ENCODE measurements around the gene LYSMD4.

LYSMD4 gene

GRCh38 chr15:99707473-99708270, 25.6 kb downstream of the LYSMD4 start:
- Histone ChIP-seq H3K27me3 (ENCODE audit: control insufficient read depth, insufficient read depth, low read length, poor library complexity, severe bottlenecking) (no peaks in the 10 kb centered on the region), H3K4me3 (ENCODE audit: insufficient read depth, low read depth, low read length) (no peak overlapping the region), H3K36me3 (ENCODE audit: control insufficient read depth, insufficient read depth, low read length) (peaks cover 6% of the 10 kb centered on the region), H3K27ac (ENCODE audit: insufficient read depth, low read depth, low read length, poor library complexity, severe bottlenecking) (no peak overlapping the region), H3K4me1 (ENCODE audit: control insufficient read depth, insufficient read depth, low read length) (no peaks in the 10 kb centered on the region), H3K9me3 (ENCODE audit: control insufficient read depth, low read length) (no peaks in the 10 kb centered on the region)
- 89 to 90% methylated on average over 11 of the region's 11 CpGs for WGBS, 2 experiments

GRCh38 chr15:99706557-99707303, 26.5 kb downstream of the LYSMD4 start:
- no peak overlapping the region for H3K27ac ChIP-seq (ENCODE audit: insufficient read depth, low read depth, low read length, poor library complexity, severe bottlenecking)

GRCh38 chr15:99704444-99704838, 28.8 kb downstream of the LYSMD4 start:
- Histone ChIP-seq H3K27ac (ENCODE audit: insufficient read depth, low read depth, low read length, poor library complexity, severe bottlenecking) (no peak overlapping the region), H3K4me1 (ENCODE audit: control insufficient read depth, insufficient read depth, low read length) (no peaks in the 10 kb centered on the region), H3K27me3 (ENCODE audit: control insufficient read depth, insufficient read depth, low read length, poor library complexity, severe bottlenecking) (no peaks in the 10 kb centered on the region), H3K36me3 (ENCODE audit: control insufficient read depth, insufficient read depth, low read length) (no peaks in the 10 kb centered on the region), H3K9me3 (ENCODE audit: control insufficient read depth, low read length) (no peaks in the 10 kb centered on the region), H3K4me3 (ENCODE audit: insufficient read depth, low read depth, low read length) (no peak overlapping the region)
- WGBS, 2 experiments, result 35 to 36% methylated on average over 3 of the region's 3 CpGs

More at GRCh38 chr15:99706557-99707303, 26.5 kb downstream of the LYSMD4 start:
- Histone ChIP-seq H3K4me3 (ENCODE audit: insufficient read depth, low read depth, low read length) (no peak overlapping the region), H3K36me3 (ENCODE audit: control insufficient read depth, insufficient read depth, low read length) (peaks cover 6% of the 10 kb centered on the region), H3K4me1 (ENCODE audit: control insufficient read depth, insufficient read depth, low read length) (no peaks in the 10 kb centered on the region), H3K9me3 (ENCODE audit: control insufficient read depth, low read length) (no peaks in the 10 kb centered on the region), H3K27me3 (ENCODE audit: control insufficient read depth, insufficient read depth, low read length, poor library complexity, severe bottlenecking) (no peaks in the 10 kb centered on the region)
- 97 to 98% methylated on average over 8 to 9 of the region's 10 CpGs for WGBS, 2 experiments

GRCh38 chr15:99703603-99704443, 29.4 kb downstream of the LYSMD4 start:
- Histone ChIP-seq H3K27me3 (ENCODE audit: control insufficient read depth, insufficient read depth, low read length, poor library complexity, severe bottlenecking) (no peaks in the 10 kb centered on the region), H3K4me3 (ENCODE audit: insufficient read depth, low read depth, low read length) (no peak overlapping the region), H3K36me3 (ENCODE audit: control insufficient read depth, insufficient read depth, low read length) (no peaks in the 10 kb centered on the region), H3K4me1 (ENCODE audit: control insufficient read depth, insufficient read depth, low read length) (no peaks in the 10 kb centered on the region), H3K27ac (ENCODE audit: insufficient read depth, low read depth, low read length, poor library complexity, severe bottlenecking) (peak overlapping the region; percentile 31), H3K9me3 (ENCODE audit: control insufficient read depth, low read length) (no peaks in the 10 kb centered on the region)
- 72 to 74% methylated on average over 7 of the region's 7 CpGs for WGBS, 2 experiments

GRCh38 chr15:99702895-99703602, 30.2 kb downstream of the LYSMD4 start:
- Histone ChIP-seq H3K27me3 (ENCODE audit: control insufficient read depth, insufficient read depth, low read length, poor library complexity, severe bottlenecking) (no peaks in the 10 kb centered on the region), H3K4me1 (ENCODE audit: control insufficient read depth, insufficient read depth, low read length) (no peaks in the 10 kb centered on the region), H3K27ac (ENCODE audit: insufficient read depth, low read depth, low read length, poor library complexity, severe bottlenecking) (peak overlapping the region; percentile 3), H3K36me3 (ENCODE audit: control insufficient read depth, insufficient read depth, low read length) (no peaks in the 10 kb centered on the region), H3K9me3 (ENCODE audit: control insufficient read depth, low read length) (no peaks in the 10 kb centered on the region), H3K4me3 (ENCODE audit: insufficient read depth, low read depth, low read length) (no peak overlapping the region)
- WGBS, 2 experiments, result 89 to 96% methylated on average over 2 to 4 of the region's 4 CpGs

- Histone ChIP-seq H3K9me3 (ENCODE audit: control insufficient read depth, low read length) (no peaks in the 10 kb centered on the region), H3K36me3 (ENCODE audit: control insufficient read depth, insufficient read depth, low read length) (peaks cover 9% of the 10 kb centered on the region), H3K27ac (ENCODE audit: insufficient read depth, low read depth, low read length, poor library complexity, severe bottlenecking) (no peak overlapping the region), H3K27me3 (ENCODE audit: control insufficient read depth, insufficient read depth, low read length, poor library complexity, severe bottlenecking) (no peaks in the 10 kb centered on the region), H3K4me3 (ENCODE audit: insufficient read depth, low read depth, low read length) (no peak overlapping the region), H3K4me1 (ENCODE audit: control insufficient read depth, insufficient read depth, low read length) (no peaks in the 10 kb centered on the region)
- WGBS, 2 experiments, result 90 to 98% methylated on average over 2 of the region's 2 CpGs
Measured at GRCh38 chr15:99696096-99696495, 37.1 kb downstream of the LYSMD4 start.

GRCh38 chr15:99692825-99693224, 40.4 kb downstream of the LYSMD4 start:
- peaks cover 9% of the 10 kb centered on the region for H3K36me3 ChIP-seq (ENCODE audit: control insufficient read depth, insufficient read depth, low read length)
- H3K4me3 ChIP-seq (ENCODE audit: insufficient read depth, low read depth, low read length), result no peak overlapping the region
- no peaks in the 10 kb centered on the region for H3K9me3 ChIP-seq (ENCODE audit: control insufficient read depth, low read length)
- H3K27ac ChIP-seq (ENCODE audit: insufficient read depth, low read depth, low read length, poor library complexity, severe bottlenecking), result no peak overlapping the region
- WGBS, 2 experiments, result 97 to 100% methylated on average over 3 of the region's 3 CpGs
- H3K27me3 ChIP-seq (ENCODE audit: control insufficient read depth, insufficient read depth, low read length, poor library complexity, severe bottlenecking), result no peaks in the 10 kb centered on the region
- no peaks in the 10 kb centered on the region for H3K4me1 ChIP-seq (ENCODE audit: control insufficient read depth, insufficient read depth, low read length)

GRCh38 chr15:99686290-99686689, 46.9 kb downstream of the LYSMD4 start:
- H3K36me3 ChIP-seq (ENCODE audit: control insufficient read depth, insufficient read depth, low read length), result peaks cover 6% of the 10 kb centered on the region
- no peaks in the 10 kb centered on the region for H3K27me3 ChIP-seq (ENCODE audit: control insufficient read depth, insufficient read depth, low read length, poor library complexity, severe bottlenecking)
- no peaks in the 10 kb centered on the region for H3K4me1 ChIP-seq (ENCODE audit: control insufficient read depth, insufficient read depth, low read length)
- 93 to 96% methylated on average over 1 of the region's 1 CpG for WGBS, 2 experiments
- no peak overlapping the region for H3K4me3 ChIP-seq (ENCODE audit: insufficient read depth, low read depth, low read length)
- no peaks in the 10 kb centered on the region for H3K9me3 ChIP-seq (ENCODE audit: control insufficient read depth, low read length)
- H3K27ac ChIP-seq (ENCODE audit: insufficient read depth, low read depth, low read length, poor library complexity, severe bottlenecking), result no peak overlapping the region

GRCh38 chr15:99683000-99683670, 50.1 kb downstream of the LYSMD4 start:
- Histone ChIP-seq H3K4me3 (ENCODE audit: insufficient read depth, low read depth, low read length) (no peak overlapping the region), H3K36me3 (ENCODE audit: control insufficient read depth, insufficient read depth, low read length) (peaks cover 6% of the 10 kb centered on the region), H3K27me3 (ENCODE audit: control insufficient read depth, insufficient read depth, low read length, poor library complexity, severe bottlenecking) (no peaks in the 10 kb centered on the region), H3K27ac (ENCODE audit: insufficient read depth, low read depth, low read length, poor library complexity, severe bottlenecking) (no peak overlapping the region), H3K9me3 (ENCODE audit: control insufficient read depth, low read length) (no peaks in the 10 kb centered on the region), H3K4me1 (ENCODE audit: control insufficient read depth, insufficient read depth, low read length) (no peaks in the 10 kb centered on the region)
- 91 to 97% methylated on average over 9 of the region's 9 CpGs for WGBS, 2 experiments
